Retinal pigment epithelial cell (primary cell): ENCODE data around the gene RPTOR.

ENCODE experiments used
- DNase-seq: peaks from one replicate; pipeline ENCODE4 v3.0.0-alpha.2; 2010; ENCODE audit warnings: low read depth
- H3K4me3 ChIP-seq: 2 replicates; pipeline ENCODE4 v1.5.1; 2011; ENCODE audit warnings: mild to moderate bottlenecking, low read length, control low read depth, moderate library complexity
- TF ChIP-seq, protein P1 (sequence below): conservative IDR thresholded peaks from 2 replicates; pipeline ENCODE4 v1.5.1; 2011; ENCODE audit warnings: low read depth, low read length, control low read depth, inconsistent platforms

RPTOR gene

DNA sequence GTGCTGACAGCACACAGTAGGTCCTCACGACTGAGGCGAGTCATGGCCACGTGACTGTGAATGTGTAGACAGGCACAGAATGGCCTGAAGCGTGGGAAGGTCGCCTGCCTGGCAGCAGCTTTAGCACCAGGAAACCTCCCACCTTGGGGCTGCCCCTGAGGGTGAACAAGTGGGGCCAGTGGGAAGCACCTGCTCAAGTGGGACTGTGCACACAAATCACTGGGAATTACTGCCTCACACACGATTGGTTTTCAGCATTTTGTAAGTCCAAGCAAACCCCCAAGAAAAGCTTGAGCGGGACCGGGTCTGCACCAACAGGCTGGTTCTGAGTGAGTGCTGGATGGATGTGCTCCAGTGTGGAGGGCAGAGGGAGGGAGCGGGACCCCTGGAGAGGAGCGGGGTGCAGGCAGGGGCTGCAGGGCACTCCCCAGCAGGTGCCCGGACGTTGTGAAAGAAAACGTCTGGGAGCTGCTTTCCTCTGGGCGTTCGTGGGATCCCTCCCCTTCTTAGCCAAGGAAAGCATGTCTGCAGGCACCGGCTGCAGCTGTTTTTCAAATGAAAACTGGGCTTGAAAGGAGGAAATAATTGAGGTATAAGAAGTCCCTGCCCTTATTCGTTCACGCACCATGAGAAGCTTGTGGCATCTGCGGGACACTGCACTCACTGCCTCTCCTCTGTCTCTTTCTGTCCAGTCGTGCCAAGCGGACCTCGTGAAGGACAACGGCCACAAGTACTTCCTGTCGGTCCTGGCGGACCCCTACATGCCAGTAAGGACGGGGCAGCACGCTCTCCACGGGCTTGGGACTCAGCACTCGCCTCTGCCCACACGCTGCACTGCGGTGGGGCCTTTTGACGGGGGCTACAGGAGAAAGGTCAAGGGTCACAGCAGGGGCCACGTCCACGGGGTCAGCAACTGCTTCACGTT is 335.3 kb downstream of the RPTOR start:
- H3K4me3 ChIP-seq, result no peak overlapping the region
- DNase-seq, result no peak
- TF ChIP-seq, protein P1, sequence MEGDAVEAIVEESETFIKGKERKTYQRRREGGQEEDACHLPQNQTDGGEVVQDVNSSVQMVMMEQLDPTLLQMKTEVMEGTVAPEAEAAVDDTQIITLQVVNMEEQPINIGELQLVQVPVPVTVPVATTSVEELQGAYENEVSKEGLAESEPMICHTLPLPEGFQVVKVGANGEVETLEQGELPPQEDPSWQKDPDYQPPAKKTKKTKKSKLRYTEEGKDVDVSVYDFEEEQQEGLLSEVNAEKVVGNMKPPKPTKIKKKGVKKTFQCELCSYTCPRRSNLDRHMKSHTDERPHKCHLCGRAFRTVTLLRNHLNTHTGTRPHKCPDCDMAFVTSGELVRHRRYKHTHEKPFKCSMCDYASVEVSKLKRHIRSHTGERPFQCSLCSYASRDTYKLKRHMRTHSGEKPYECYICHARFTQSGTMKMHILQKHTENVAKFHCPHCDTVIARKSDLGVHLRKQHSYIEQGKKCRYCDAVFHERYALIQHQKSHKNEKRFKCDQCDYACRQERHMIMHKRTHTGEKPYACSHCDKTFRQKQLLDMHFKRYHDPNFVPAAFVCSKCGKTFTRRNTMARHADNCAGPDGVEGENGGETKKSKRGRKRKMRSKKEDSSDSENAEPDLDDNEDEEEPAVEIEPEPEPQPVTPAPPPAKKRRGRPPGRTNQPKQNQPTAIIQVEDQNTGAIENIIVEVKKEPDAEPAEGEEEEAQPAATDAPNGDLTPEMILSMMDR, result no peak

DNA sequence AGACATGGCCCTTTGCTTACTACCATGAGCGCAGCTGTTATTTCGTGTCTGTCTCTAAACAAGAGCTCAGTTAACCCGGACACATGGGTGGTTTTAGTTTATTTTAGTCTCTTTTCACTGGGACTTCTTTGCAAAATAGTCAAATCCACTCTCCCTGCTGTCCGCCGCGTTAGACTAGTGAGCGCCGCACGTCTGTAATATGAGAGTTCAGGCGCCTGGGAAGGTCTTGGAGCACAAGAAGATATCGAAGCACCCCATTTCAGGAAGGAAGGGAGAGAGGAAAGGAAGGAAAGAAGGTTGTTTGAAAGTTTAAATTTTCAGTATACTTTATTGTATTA is 336.0 kb downstream of the RPTOR start:
- TF ChIP-seq, protein P1, result no peak
- no peak for DNase-seq
- H3K4me3 ChIP-seq, result no peak overlapping the region

DNA sequence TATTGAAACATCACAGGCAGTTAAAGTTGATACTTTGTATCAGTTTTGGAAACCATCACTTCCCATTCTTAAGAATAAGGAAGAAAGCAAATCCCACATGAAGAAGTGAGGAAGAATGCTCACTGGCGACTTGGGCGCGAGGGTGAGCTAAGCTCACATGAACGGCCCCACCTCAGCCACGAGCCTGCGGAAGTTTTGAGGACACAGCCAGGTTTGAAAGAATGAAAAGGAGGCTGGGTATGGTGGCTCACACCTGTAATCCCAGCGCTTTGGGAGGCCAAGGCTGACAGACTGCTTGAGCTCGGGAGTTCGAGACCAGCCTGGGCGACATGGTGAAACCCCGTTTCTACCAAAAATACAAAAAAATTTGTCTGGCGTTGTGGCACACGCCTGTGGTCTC is 336.7 kb downstream of the RPTOR start:
- DNase-seq, result no peak
- TF ChIP-seq, protein P1, result no peak

DNA sequence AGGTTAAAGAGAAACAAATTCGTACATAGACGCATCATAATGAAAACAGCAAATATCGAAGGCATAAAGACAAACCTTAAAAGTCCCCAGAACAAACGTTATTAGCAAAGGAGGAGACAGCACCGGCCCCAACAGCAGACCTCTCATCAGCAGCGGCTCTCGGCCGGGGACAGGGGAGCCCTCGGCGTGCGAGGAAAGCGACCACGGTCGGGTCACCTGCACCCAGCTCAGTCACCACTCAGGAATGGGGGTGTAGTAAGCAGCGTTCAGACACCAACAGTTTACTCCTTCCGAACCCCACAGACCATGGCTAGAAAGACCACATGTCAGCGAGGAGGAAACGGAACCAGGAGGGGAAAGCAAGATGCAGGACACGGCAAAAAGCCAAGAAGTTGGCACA is 337.7 kb downstream of the RPTOR start:
- DNase-seq, result no peak
- no peak overlapping the region for H3K4me3 ChIP-seq
- TF ChIP-seq, protein P1, result no peak

More for the DNA sequence above, 336.7 kb downstream of the RPTOR start:
- no peak overlapping the region for H3K4me3 ChIP-seq

DNA sequence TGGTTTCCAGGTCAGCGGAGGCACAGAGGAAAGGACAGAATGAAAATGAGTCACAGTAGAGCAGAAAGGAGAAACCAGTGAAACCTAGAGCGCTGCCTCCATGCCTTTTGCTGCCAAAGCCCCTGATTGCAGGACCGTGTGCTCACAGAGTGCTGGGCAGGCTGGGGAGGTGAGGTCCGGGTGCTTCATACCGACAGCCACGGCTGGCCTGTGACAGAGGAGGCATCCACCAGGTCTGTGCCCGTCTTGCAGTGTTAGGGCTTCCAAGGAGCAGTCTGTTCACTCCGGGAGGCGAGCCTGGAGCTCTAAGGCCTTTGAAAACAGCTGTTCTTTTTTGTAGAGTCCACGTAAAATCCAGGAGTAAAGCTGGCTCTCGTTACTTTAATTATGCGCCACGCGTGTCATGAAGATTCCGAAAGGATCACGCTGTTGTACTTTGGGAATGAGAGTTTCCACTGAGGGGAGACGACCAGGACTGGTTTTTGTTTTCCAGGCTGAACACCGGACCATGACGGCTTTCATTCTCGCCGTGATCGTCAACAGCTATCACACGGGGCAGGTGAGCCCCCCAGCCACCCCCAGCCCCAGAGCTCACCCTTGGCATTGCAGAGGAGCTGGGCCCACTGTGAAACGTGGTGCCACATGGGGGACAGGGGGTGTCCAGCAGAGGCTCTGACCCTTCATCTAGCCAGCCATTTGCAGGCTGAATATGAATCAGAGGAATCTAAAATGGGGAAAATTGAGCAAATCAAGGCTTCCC is 338.5 kb downstream of the RPTOR start:
- TF ChIP-seq, protein P1, result no peak
- DNase-seq, result no peak
- no peak overlapping the region for H3K4me3 ChIP-seq

DNA sequence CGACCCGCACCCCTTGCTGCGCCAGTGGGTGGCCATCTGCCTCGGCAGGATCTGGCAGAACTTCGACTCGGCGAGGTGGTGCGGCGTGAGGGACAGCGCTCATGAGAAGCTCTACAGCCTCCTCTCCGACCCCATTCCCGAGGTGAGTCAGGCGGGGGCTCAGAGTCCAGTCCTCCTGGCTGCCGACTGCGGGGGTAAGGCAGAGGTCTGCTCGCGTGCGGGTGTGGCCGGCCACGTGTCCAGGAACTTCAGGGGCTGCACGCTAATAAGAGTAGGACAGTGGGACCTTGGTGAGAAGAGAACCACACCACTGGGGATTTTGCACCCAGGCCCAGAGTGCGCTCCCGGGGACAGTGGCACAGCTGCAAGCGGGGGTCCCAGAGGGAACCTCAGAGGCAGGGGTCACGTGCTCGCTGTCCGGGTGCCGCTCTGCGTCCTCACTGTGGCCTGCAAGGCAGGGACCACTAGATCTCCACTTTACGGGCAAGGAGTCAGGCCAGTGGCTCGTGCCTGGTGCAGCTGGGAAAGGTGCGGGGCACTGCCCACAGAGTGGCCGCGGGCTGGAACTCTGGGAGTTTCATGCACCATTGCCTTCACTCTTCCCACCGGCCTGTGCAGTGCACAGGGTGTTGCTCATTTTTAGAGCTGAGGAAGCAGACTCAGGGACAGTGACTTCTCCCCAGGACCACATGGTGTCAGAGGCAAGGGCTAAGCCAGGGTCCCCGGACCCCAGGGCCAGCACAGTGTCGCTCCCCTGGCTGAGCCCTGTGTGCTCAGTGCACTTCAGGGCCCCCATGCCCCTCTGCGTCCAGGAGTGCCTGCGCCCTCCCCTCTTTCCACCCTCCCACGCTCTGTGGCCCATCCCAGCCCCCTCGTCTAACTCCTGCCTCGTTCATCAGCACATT is 339.4 kb downstream of the RPTOR start:
- H3K4me3 ChIP-seq, result no peak overlapping the region
- TF ChIP-seq, protein P1, result no peak
- DNase-seq, result no peak
